MCF 10A (cell line): ENCODE measurements around the gene FZD7. TPM values are rescaled to one million over a fixed set of nuclear protein-coding genes. Genes with fewer than 3 reads are reported as not detected.

Experiments used
- BruUV-seq: library from RNA; stranded (reverse); fragments of 400-500 nt; replicated peaks from 2 replicates; lab custom pipeline; 2021; lab: Mats Ljungman, UMichigan
- CTCF ChIA-PET: fragments of 300-600 bp; sonication (Branson Sonifier 250); formaldehyde crosslinking; extraction: SDS; loops from one replicate; lab custom pipeline; 2021; ENCODE audit warnings: antibody characterized with exemption, inconsistent platforms; lab: Yijun Ruan, JAX
- POLR2A ChIA-PET: fragments of 300-600, 350-650 bp; sonication (Branson Sonifier 250); formaldehyde crosslinking; extraction: SDS; loops from one replicate; lab custom pipeline; 2020; ENCODE audit warnings: antibody characterized with exemption, inconsistent platforms; lab: Yijun Ruan, JAX
- DNase-seq: peaks from one replicate; pipeline ENCODE4 v3.0.0-alpha.2; 2018; ENCODE audit not compliant: unreplicated experiment
- H3K27ac Mint-ChIP-seq: one replicate; pipeline ENCODE4 v1.8.0; 2022; ENCODE audit warnings: mild to moderate bottlenecking, low read depth, mixed read lengths; ENCODE audit not compliant: unreplicated experiment
- H3K27me3 Mint-ChIP-seq: one replicate; pipeline ENCODE4 v1.8.0; 2022; ENCODE audit warnings: mixed read lengths; ENCODE audit not compliant: insufficient read depth, unreplicated experiment
- H3K36me3 Mint-ChIP-seq: one replicate; pipeline ENCODE4 v1.8.0; 2022; ENCODE audit warnings: mild to moderate bottlenecking, moderate library complexity, mixed read lengths; ENCODE audit not compliant: insufficient read depth, unreplicated experiment
- H3K4me1 Mint-ChIP-seq: one replicate; pipeline ENCODE4 v1.8.0; 2022; ENCODE audit warnings: mixed read lengths; ENCODE audit not compliant: insufficient read depth, unreplicated experiment
- H3K4me3 Mint-ChIP-seq: one replicate; pipeline ENCODE4 v1.8.0; 2022; ENCODE audit warnings: mild to moderate bottlenecking, moderate library complexity, mixed read lengths; ENCODE audit not compliant: unreplicated experiment
- H3K9me3 Mint-ChIP-seq: one replicate; pipeline ENCODE4 v1.8.0; 2022; ENCODE audit warnings: mixed read lengths; ENCODE audit not compliant: unreplicated experiment
- intact Hi-C: fragments of 100-400 bp; cut with micrococcal nuclease; formaldehyde crosslinking; loops from 2 replicates; pipeline ENCODE4 v1.14.1; 2022
- total RNA-seq: library from RNA; stranded (reverse); gene quantifications from 2 replicates; pipeline ENCODE4 v1.2.3, GENCODE V29; 2022
- TF ChIP-seq, protein P1 (sequence below): fragments of 200-600 bp; IDR thresholded peaks from one replicate; pipeline ENCODE4 v1.8.0; 2022; ENCODE audit warnings: antibody characterized with exemption, mild to moderate bottlenecking; ENCODE audit not compliant: unreplicated experiment

The FZD7 gene
- total RNA-seq, 1 experiment from 2014 or later, result 1.1 TPM

DNA sequence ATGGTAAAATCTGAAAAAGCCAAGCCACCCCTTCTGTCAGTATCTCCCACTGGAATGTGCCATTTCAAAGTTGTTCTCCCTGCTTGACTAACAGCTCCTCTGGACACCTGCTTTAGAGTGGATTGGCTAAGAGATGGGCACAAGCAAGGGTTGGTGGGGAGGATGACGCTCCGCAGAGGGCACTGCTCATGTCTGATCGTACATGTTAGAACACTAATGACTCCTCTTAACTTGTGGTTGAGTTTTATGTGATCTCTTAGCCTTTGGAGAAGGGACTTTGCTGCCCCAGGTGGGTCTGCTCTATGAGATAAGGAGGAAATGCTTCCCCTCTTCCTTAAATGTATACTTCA is 31.2 kb downstream of the FZD7 start:
- H3K36me3 Mint-ChIP-seq, result no peaks in the 10 kb centered on the region
- intact Hi-C loops, result no loop called here
- ChIA-PET CTCF (interaction anchor here (1.0 kb wide), 1 partner anchor 9 kb away, joined by 3 read pairs; no protein-coding TSS in a partner anchor), POLR2A (interaction anchor here (1.2 kb wide), 1 partner anchor 31 kb away, joined by 3 read pairs; the partner anchor contains the start of gene FZD7)
- no peaks in the 10 kb centered on the region for H3K4me1 Mint-ChIP-seq
- TF ChIP-seq, protein P1, sequence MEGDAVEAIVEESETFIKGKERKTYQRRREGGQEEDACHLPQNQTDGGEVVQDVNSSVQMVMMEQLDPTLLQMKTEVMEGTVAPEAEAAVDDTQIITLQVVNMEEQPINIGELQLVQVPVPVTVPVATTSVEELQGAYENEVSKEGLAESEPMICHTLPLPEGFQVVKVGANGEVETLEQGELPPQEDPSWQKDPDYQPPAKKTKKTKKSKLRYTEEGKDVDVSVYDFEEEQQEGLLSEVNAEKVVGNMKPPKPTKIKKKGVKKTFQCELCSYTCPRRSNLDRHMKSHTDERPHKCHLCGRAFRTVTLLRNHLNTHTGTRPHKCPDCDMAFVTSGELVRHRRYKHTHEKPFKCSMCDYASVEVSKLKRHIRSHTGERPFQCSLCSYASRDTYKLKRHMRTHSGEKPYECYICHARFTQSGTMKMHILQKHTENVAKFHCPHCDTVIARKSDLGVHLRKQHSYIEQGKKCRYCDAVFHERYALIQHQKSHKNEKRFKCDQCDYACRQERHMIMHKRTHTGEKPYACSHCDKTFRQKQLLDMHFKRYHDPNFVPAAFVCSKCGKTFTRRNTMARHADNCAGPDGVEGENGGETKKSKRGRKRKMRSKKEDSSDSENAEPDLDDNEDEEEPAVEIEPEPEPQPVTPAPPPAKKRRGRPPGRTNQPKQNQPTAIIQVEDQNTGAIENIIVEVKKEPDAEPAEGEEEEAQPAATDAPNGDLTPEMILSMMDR, result no peak
- no peaks in the 10 kb centered on the region for H3K9me3 Mint-ChIP-seq
- no peak overlapping the region for H3K4me3 Mint-ChIP-seq
- no peak overlapping the region for H3K27ac Mint-ChIP-seq
- no peak for DNase-seq
- BruUV-seq, result no TSS peak
- H3K27me3 Mint-ChIP-seq, result no peaks in the 10 kb centered on the region

GRCh38 chr2:202065876-202066275 is 32.2 kb downstream of the FZD7 start:
- H3K4me3 Mint-ChIP-seq, result no peak overlapping the region
- ChIA-PET CTCF (interaction anchor here (0.6 to 0.8 kb wide), 2 partner anchors 157 to 1062 kb away, joined by 3 to 7 read pairs; no protein-coding TSS in a partner anchor), POLR2A (no interaction called here)
- H3K4me1 Mint-ChIP-seq, result no peaks in the 10 kb centered on the region
- DNase-seq, result no peak
- no peaks in the 10 kb centered on the region for H3K9me3 Mint-ChIP-seq
- no peak overlapping the region for H3K27ac Mint-ChIP-seq
- no peaks in the 10 kb centered on the region for H3K36me3 Mint-ChIP-seq
- intact Hi-C loops, result no loop called here
- BruUV-seq, result no TSS peak
- H3K27me3 Mint-ChIP-seq, result no peaks in the 10 kb centered on the region
- TF ChIP-seq, protein P1, result no peak

DNA sequence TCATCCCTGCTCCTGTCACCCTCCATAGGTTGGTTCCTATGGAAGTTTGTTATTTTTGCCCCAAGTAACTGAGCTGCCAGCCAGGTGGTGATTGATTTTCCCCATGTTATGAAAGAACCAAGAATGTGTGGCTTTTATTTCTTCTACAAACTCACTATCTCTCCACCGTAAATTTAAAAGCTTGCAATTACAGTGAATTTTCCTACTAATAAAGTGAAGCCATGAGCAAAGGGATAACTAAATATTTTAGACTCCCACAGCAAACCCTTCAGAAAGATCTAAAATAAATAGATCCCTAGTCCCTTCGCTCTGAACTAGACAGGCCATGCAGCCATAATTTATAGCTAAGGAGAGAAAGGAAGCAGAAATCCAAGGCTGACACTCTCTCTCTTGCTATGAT is 33.2 kb downstream of the FZD7 start:
- TF ChIP-seq, protein P1, result no peak
- no peaks in the 10 kb centered on the region for H3K36me3 Mint-ChIP-seq
- H3K4me1 Mint-ChIP-seq, result no peaks in the 10 kb centered on the region
- H3K9me3 Mint-ChIP-seq, result no peaks in the 10 kb centered on the region
- no peak overlapping the region for H3K27ac Mint-ChIP-seq
- no peak for DNase-seq
- no peaks in the 10 kb centered on the region for H3K27me3 Mint-ChIP-seq
- CTCF ChIA-PET, result no interaction called here
- H3K4me3 Mint-ChIP-seq, result no peak overlapping the region
- BruUV-seq, result no TSS peak
- intact Hi-C loops, result no loop called here
- POLR2A ChIA-PET, result interaction anchor here (0.6 to 1.1 kb wide), 2 partner anchors 9 to 11 kb away, joined by 3 read pairs; no protein-coding TSS in a partner anchor

- H3K27ac Mint-ChIP-seq, result no peak overlapping the region
- POLR2A ChIA-PET, result interaction anchor here (1.1 kb wide), 1 partner anchor 10 kb away, joined by 3 read pairs; no protein-coding TSS in a partner anchor
- H3K27me3 Mint-ChIP-seq, result no peaks in the 10 kb centered on the region
- no peaks in the 10 kb centered on the region for H3K4me1 Mint-ChIP-seq
- intact Hi-C loops, result no loop called here
- no peaks in the 10 kb centered on the region for H3K9me3 Mint-ChIP-seq
- H3K36me3 Mint-ChIP-seq, result no peaks in the 10 kb centered on the region
- DNase-seq, result no peak
- CTCF ChIA-PET, result interaction anchor here (1.3 kb wide), 1 partner anchor 111 kb away, joined by 3 read pairs; no protein-coding TSS in a partner anchor
- no peak overlapping the region for H3K4me3 Mint-ChIP-seq
- TF ChIP-seq, protein P1, result no peak
- BruUV-seq, result no TSS peak
These were observed 33.9 kb downstream of the FZD7 start for GRCh38 chr2:202067589-202067988.
